HG02885 (cell line): ENCODE measurements around the gene TMEM208.
A peak's percentile ranks its signal among the peaks of the same experiment; 100 is the strongest.

Experiments
- ATAC-seq: cut with Tn5 transposase; IDR thresholded peaks from one replicate; pipeline ENCODE4 v1.9.1; 2021; ENCODE audit warnings: mild to moderate bottlenecking; ENCODE audit not compliant: unreplicated experiment, poor library complexity

Gene TMEM208

GRCh38 chr16:67247192-67248072 lies 20.5 kb downstream of the TMEM208 start, which contains the start of gene FHOD1:
FHOD1 (minus strand) TSS chr16:67247481; CDS start chr16:67247410, 71 bp downstream.
- ATAC-seq = peak; percentile 52

DNA sequence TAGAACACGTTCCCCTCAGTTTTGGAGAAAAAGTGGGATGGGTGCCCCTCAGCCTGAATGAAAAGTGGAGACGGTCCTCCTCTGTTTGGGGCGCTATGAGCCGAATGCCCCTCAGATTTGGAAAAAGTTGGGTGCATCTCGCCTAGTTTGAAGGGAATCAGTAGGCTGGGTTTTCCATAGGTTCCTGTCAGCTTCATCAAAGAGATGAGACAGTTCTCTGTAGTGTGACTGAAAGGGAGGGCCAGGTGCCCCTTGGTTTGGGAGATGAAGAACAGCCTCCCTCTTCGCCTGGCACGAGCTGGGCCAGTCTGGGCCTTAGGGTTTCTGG lies 21.1 kb downstream of the TMEM208 start:
- ATAC-seq = no peak

GRCh38 chr16:67248401-67249177 lies 21.7 kb downstream of the TMEM208 start, which contains the start of gene SLC9A5:
SLC9A5 (plus strand) TSS chr16:67248979; CDS start chr16:67249015, 36 bp downstream.
- ATAC-seq = no peak

DNA sequence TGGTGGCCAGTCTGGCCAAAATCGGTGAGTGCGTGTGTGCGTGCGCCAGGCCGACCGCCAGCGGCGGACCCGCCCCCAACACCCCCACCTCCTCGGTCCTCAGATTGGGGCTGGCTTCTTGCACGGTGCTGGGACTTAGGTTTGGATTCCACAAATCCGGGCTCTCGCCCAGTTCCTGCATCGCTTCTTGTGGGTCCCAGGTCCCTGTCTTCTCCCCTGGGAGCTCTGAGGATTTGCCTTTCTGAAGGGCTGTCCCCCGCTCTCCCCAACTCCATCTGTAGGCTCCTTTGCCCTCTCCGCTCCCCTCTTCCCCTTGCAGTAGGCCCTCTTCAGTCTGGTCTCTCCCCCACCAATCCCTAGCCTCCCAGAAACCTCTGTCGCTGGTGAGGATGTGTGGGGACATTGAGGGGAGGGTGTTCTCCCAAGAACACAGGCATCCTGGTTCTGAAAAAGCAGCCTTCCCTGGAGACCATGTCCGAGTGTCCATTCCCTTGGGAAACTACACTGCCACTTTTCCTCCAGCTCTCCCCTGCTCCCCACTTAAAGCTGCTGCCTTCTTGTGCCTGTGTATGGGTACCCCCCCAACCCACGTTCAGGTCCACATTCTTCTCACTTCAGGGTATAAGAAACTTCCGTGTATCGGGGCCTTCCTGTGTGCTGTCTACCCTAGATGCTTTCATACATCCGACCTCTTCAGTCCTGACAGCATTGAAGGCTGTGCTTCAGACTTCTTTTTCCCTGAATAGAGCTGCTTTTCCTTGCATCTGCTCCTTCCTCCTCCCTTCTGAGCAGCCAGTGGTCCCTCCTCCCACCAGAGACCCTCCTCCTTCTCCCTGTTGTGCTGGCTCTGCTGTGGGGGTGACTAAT lies 22.5 kb downstream of the TMEM208 start:
- no peak for ATAC-seq

- no peak for ATAC-seq
These were observed 23.1 kb downstream of the TMEM208 start for GRCh38 chr16:67250045-67250327.

GRCh38 chr16:67252609-67253497 lies 25.9 kb downstream of the TMEM208 start:
- no peak for ATAC-seq

DNA sequence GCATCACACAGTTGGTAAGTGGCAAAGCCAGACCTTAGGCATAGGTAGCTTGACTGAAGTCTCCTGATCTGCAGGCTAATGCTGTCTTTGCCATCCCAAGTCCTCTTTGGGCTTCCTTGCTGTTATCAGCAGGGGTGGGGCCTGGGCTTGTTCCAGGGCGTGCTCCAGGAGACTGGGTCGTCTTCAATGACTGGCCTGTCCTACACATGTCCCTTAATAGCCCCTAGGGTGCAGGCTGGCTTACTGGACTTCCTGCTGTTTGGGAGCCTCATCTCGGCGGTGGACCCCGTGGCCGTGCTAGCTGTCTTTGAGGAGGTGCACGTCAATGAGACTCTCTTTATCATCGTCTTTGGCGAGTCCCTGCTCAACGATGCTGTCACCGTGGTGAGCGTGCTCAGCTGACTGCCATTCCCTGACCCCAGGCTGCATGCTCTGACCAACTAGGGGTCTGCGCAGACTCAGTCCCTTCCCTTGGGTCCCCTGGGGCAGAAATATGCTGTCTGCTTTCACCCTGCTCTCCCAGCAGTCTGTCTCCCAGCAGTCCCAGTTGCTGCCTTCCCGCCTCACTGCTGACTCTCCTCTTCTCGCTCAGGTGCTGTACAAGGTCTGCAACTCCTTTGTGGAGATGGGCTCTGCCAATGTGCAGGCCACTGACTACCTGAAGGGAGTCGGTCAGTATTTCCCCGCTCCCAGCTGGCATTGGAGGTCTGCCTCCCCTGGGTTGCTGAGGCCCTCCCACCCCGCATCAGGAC lies 28.0 kb downstream of the TMEM208 start:
- no peak for ATAC-seq

GRCh38 chr16:67255553-67256221 lies 28.8 kb downstream of the TMEM208 start:
- ATAC-seq = no peak

DNA sequence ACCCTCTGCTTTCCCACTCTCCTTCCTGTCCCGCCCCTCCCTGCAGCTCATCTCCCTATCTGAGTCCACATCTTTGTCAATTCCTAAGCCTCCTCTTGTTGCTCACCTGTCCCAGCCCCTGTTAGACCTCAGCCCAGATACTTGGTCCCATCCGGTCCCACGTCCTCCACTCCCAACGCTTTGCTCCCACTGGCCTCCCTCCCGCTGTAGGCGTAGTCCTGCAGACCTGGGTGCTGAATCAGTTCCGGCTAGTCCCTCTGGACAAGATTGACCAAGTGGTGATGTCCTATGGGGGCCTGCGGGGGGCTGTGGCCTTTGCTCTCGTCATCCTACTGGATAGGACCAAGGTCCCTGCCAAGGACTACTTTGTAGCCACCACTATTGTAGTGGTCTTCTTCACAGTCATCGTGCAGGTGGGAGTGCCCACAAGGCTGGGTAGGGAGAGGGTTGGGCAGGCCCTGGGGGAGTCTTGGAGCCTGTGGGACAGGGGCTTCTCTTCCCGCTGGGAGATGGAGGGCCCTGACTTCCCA lies 29.8 kb downstream of the TMEM208 start:
- ATAC-seq = no peak

DNA sequence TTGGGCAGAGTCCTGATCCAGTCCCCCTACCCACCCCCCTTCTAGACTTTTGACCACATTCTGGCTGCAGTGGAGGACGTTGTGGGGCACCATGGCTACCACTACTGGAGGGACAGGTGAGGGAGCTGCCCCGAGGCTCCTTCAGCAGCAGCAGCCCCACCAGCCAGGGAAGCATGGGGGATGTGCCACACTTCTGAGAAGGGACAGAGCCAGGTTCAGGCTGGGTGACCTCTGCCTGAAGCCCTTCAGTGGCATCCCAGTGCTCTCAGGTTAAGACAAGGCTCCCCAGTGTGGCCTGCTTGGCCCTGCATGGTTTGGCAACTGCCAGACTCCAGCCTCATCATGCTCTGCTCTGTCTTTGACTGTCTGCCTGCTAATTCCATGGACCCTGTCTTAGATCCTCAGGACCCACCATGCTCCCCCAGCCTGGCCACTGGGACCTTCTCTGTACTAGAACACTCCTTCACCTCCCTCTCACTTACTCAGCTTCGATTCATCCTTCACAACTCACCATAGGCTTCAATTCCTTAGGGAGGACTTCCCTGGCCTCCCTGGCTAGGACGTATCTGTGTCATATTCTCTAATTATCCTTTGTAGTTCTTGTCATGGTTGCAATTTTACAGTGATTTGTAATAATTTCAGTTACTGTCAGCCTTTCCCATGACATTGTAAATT lies 30.7 kb downstream of the TMEM208 start:
- ATAC-seq = no peak

GRCh38 chr16:67258161-67258835 lies 31.4 kb downstream of the TMEM208 start:
- ATAC-seq = no peak

- ATAC-seq = no peak
These were observed 32.8 kb downstream of the TMEM208 start for GRCh38 chr16:67259705-67260104.

GRCh38 chr16:67260426-67261063 lies 33.6 kb downstream of the TMEM208 start:
- ATAC-seq = peak; percentile 41

DNA sequence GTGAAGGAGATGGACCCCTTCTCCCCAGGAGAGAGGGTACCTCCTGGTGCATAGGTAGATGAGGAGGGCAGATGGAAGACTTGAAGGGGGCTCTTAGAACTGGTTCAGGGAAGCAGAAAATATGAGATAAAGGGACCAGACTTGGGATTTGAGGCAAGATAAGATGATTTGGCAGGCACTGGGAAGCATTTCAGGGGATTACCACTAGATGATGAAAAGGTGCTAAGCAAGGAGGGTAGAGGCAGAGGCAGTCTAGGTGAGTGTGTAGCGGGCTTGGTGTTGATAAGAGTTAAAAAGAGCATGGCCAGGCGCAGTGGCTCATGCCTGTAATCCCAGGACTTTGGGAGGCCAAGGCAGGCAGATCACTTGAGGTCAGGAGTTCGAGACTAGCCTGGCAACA lies 36.3 kb downstream of the TMEM208 start:
- no peak for ATAC-seq

DNA sequence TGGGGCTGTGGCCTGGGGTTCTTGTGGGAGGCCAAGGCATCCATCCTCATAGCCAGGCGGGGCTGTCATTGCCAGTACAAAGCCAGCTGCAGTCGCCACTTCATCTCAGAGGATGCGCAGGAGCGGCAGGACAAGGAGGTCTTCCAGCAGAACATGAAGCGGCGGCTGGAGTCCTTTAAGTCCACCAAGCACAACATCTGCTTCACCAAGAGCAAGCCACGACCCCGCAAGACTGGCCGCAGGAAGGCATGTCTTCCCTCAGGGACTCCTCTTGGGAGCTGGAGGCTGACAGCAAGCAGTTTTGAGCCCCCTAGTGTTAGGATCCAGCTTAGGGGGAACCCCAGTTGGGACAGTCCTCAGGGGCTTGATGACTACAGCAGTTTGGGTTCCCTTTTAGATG lies 37.3 kb downstream of the TMEM208 start:
- no peak for ATAC-seq

DNA sequence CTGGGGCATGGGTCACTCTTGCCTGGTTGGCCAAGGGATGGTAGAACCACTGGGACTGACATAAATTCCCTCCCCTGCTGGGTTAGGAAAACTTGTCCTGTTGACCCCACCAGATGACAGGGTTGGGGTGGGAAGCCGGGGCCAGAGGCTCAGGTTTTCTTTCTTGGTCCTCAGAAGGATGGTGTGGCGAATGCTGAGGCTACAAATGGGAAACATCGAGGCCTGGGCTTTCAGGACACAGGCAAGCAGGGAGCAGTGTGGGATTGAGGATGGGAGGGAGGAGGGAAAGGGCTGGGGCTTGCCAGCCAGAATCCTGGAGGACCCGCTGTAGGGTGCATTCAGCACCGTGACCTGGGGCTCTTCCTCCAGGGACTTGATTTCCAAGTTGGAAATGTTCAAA lies 37.9 kb downstream of the TMEM208 start:
- no peak for ATAC-seq

DNA sequence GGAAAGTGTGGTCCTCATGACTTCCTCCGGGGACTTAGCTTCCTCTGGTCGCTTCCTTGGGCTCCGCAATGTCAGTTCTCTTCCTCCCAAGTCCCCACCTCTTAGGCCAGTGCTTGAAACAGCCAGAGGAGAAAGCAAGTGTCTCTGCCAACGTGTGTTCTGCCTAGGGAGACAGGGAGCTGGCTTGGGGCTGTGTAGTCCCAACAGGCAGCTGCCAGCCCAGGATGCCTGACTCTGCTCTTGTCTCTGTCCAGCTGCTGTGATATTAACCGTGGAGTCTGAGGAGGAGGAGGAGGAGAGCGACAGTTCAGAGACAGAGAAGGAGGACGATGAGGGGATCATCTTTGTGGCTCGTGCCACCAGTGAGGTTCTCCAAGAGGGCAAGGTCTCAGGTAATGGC lies 38.9 kb downstream of the TMEM208 start:
- no peak for ATAC-seq
